Osteoblast (primary cell): ENCODE results near the gene FREM3. TPM values are rescaled to one million over a fixed set of nuclear protein-coding genes. Genes with fewer than 3 reads are reported as not detected.
A peak's percentile ranks its signal among the peaks of the same experiment; 100 is the strongest.

Experiments used
- DNase-seq: peaks from one replicate; pipeline ENCODE4 v3.0.0; 2011; ENCODE audit warnings: low spot score, mixed read lengths; ENCODE audit not compliant: insufficient read length; ENCODE audit errors: missing footprints
- H2AFZ ChIP-seq: 2 replicates; pipeline ENCODE4 v1.6.0; 2011; ENCODE audit warnings: mild to moderate bottlenecking, low read length
- H3K27ac ChIP-seq: 2 replicates; pipeline ENCODE4 v1.5.1; 2011; ENCODE audit warnings: mild to moderate bottlenecking, low read depth, low read length, moderate library complexity
- H3K27me3 ChIP-seq: 2 replicates; pipeline ENCODE4 v1.6.0; 2012; ENCODE audit warnings: mild to moderate bottlenecking, control low read depth, inconsistent platforms, low read length, moderate library complexity; ENCODE audit not compliant: insufficient read depth
- H3K36me3 ChIP-seq: 2 replicates; pipeline ENCODE4 v1.5.1; 2011; ENCODE audit warnings: mild to moderate bottlenecking, low read length, control low read depth, moderate library complexity; ENCODE audit not compliant: insufficient read depth
- H3K4me1 ChIP-seq: 2 replicates; pipeline ENCODE4 v1.5.1; 2011; ENCODE audit warnings: mild to moderate bottlenecking, low read length, control low read depth, moderate library complexity; ENCODE audit not compliant: insufficient read depth
- H3K4me2 ChIP-seq: 2 replicates; pipeline ENCODE4 v1.6.0; 2011; ENCODE audit warnings: mild to moderate bottlenecking, low read length; ENCODE audit not compliant: insufficient read depth
- H3K4me3 ChIP-seq: fragments of 200-600 bp; sonication (generic); 3 replicates; pipeline ENCODE4 v1.5.1; 2012; ENCODE audit warnings: mild to moderate bottlenecking, low read length, inconsistent platforms; ENCODE audit not compliant: insufficient read depth
- H3K79me2 ChIP-seq: 2 replicates; pipeline ENCODE4 v1.6.0; 2012; ENCODE audit warnings: mild to moderate bottlenecking, low read length, control low read depth, inconsistent platforms; ENCODE audit not compliant: insufficient read depth
- H3K9me3 ChIP-seq: 2 replicates; pipeline ENCODE4 v1.5.1; 2011; ENCODE audit warnings: low read depth, low read length, control low read depth
- H4K20me1 ChIP-seq: 2 replicates; pipeline ENCODE4 v1.6.0; 2012; ENCODE audit warnings: mild to moderate bottlenecking, low read length, control low read depth; ENCODE audit not compliant: insufficient read depth
- total RNA-seq: library from RNA; depleted of rRNA; stranded (reverse); fragments of >200 nt; gene quantifications from 2 replicates; pipeline ENCODE4 v1.2.3, GENCODE V29; 2012
- TF ChIP-seq, protein P1 (sequence below): IDR thresholded peaks from 2 replicates; pipeline ENCODE4 v1.5.1; 2011; ENCODE audit warnings: mild to moderate bottlenecking, low read depth, low read length, moderate library complexity; ENCODE audit errors: extremely low read depth

The FREM3 gene
- total RNA-seq, 1 donor, result not detected

DNA sequence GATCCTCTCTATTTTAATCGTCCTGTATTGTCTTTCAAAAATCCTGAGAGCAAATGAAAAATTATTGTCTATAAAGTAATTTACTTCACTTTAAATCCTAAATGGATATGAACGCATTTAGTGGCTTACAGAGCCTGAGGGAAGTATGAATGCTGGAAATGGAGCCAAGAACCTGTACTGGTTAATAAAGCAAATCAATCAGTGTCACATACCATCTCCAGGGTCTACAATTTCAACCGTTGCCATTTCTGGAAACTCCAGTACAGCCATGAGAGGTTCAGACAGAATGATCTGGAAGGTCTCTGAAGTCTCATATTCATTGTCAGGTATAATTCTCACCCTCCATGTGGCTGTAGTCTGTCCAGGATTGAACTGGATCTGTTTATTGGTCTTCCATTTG, 76.6 kb downstream of the FREM3 start:
- Histone ChIP-seq H3K4me3 (no peak overlapping the region), H3K79me2 (no peaks in the 10 kb centered on the region), H3K4me2 (no peak overlapping the region), H3K4me1 (no peaks in the 10 kb centered on the region), H3K9me3 (no peaks in the 10 kb centered on the region), H4K20me1 (peaks cover 5% of the 10 kb centered on the region), H2AFZ (no peak overlapping the region), H3K27ac (no peak overlapping the region), H3K27me3 (peaks cover 24% of the 10 kb centered on the region), H3K36me3 (no peaks in the 10 kb centered on the region)
- no peak for DNase-seq
- TF ChIP-seq, protein P1, sequence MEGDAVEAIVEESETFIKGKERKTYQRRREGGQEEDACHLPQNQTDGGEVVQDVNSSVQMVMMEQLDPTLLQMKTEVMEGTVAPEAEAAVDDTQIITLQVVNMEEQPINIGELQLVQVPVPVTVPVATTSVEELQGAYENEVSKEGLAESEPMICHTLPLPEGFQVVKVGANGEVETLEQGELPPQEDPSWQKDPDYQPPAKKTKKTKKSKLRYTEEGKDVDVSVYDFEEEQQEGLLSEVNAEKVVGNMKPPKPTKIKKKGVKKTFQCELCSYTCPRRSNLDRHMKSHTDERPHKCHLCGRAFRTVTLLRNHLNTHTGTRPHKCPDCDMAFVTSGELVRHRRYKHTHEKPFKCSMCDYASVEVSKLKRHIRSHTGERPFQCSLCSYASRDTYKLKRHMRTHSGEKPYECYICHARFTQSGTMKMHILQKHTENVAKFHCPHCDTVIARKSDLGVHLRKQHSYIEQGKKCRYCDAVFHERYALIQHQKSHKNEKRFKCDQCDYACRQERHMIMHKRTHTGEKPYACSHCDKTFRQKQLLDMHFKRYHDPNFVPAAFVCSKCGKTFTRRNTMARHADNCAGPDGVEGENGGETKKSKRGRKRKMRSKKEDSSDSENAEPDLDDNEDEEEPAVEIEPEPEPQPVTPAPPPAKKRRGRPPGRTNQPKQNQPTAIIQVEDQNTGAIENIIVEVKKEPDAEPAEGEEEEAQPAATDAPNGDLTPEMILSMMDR, result no peak

DNA sequence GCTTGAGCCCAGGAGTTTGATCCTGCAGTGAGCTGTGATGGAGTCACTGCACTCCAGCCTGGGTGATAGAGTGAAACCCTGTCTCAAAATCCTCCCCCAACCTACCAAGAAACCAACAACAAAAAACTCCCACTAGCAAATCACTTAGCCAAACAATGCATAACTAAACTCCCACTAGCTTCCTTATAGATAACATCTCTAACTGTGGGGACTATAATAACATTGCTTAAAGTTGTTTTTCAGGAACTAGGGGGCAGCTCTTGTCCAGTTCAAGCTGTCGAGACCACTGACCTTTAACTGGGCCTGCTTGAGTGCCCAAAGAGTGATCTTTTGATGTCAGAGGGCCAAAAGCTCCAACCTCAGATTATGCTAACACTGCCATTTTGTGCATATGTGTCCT, 81.7 kb downstream of the FREM3 start:
- DNase-seq, result no peak
- peaks cover 2% of the 10 kb centered on the region for H4K20me1 ChIP-seq
- TF ChIP-seq, protein P1, result no peak
- H2AFZ ChIP-seq, result no peak overlapping the region
- no peaks in the 10 kb centered on the region for H3K9me3 ChIP-seq
- H3K27ac ChIP-seq, result no peak overlapping the region
- no peaks in the 10 kb centered on the region for H3K79me2 ChIP-seq
- no peaks in the 10 kb centered on the region for H3K36me3 ChIP-seq
- no peak overlapping the region for H3K4me3 ChIP-seq
- H3K4me2 ChIP-seq, result no peak overlapping the region
- H3K27me3 ChIP-seq, result peaks cover 54% of the 10 kb centered on the region
- peaks cover 3% of the 10 kb centered on the region for H3K4me1 ChIP-seq

DNA sequence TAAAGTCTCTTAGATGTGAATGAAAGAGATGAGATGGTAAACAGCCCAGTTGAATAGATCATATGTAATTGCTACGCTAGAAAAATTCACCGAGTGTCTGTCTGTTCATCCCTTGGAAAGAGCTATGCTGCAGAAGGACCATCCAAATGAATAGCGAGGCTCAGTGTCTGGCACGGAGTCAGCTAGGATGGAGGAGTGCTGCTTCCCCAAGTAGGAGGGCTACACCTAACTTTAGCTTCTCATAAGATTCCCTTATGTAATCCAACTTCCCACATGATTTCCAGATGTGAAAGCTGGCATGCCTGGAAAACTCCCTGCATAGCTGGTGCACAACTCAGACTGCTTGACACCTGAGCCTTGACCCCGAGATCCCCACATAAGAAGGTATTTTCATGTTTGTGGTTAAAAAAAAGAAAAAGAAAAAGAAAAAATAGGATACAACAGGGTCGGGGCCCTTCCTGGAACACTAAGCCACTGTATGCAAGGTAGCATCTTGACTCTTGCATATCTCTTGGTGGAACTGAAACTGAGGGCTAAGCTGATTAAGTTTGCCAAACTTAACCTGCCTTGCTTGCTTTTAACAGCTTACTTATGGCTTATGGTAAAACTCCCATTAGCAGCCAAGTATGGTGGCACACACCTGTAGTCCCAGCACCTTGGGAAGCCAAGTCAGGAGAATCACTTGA, 82.3 kb downstream of the FREM3 start:
- Histone ChIP-seq H3K36me3 (no peaks in the 10 kb centered on the region), H4K20me1 (peaks cover 2% of the 10 kb centered on the region), H3K27me3 (peaks cover 60% of the 10 kb centered on the region), H3K4me3 (no peak overlapping the region), H3K4me1 (peaks cover 3% of the 10 kb centered on the region), H3K79me2 (no peaks in the 10 kb centered on the region), H3K27ac (no peak overlapping the region), H3K4me2 (no peak overlapping the region), H3K9me3 (no peaks in the 10 kb centered on the region), H2AFZ (no peak overlapping the region)
- TF ChIP-seq, protein P1, result no peak
- no peak for DNase-seq

DNA sequence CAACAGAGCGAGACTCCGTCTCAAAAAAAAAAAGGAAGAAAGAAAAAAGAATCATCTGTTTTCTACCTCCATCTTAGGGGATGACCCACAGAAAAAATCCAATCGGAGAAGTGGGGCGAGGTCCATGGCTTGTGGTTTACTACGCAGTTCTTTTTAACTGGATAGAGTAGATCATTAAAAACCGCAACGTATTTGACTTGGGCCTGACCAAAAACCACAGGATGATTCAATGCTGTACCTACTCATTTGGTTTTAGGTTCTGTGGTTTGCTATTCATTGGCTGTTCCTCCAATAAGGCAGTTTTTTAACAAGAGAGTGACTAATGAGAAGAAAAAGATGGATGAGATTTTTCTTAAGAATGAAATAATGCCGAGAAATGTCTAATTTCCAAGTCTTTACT, 83.7 kb downstream of the FREM3 start:
- Histone ChIP-seq H3K9me3 (no peaks in the 10 kb centered on the region), H3K4me2 (no peak overlapping the region), H3K27me3 (peaks cover 73% of the 10 kb centered on the region), H2AFZ (no peak overlapping the region), H3K4me3 (no peak overlapping the region), H3K27ac (no peak overlapping the region), H4K20me1 (peaks cover 2% of the 10 kb centered on the region), H3K79me2 (no peaks in the 10 kb centered on the region), H3K4me1 (peaks cover 3% of the 10 kb centered on the region), H3K36me3 (no peaks in the 10 kb centered on the region)
- DNase-seq, result peak; percentile 63
- TF ChIP-seq, protein P1, result no peak
